GM19438 (cell line): ENCODE results near the gene ASAH2B.

Experiments used
- ATAC-seq: cut with Tn5 transposase; IDR thresholded peaks from one replicate; pipeline ENCODE4 v1.9.1; 2021; ENCODE audit warnings: low read depth; ENCODE audit not compliant: unreplicated experiment

ASAH2B gene

DNA sequence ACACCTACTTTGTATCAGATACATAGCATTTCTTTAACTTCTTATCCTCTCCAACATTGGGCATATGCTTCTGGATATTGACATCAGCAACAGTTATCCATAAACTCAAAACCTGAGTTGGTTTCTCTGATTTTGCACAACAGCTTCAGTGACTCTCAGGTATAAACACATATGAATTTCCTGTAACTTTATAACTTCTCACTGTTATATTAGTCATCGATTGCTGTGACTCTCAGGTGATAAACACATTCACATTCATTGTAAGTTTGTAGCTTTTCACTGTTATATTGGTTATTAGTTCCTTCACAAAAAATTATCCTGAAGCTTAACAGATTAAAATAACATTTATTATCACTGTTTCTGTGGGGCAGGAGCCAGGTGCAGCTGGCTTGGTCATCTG, 57.0 kb downstream of the ASAH2B start:
- no peak for ATAC-seq

DNA sequence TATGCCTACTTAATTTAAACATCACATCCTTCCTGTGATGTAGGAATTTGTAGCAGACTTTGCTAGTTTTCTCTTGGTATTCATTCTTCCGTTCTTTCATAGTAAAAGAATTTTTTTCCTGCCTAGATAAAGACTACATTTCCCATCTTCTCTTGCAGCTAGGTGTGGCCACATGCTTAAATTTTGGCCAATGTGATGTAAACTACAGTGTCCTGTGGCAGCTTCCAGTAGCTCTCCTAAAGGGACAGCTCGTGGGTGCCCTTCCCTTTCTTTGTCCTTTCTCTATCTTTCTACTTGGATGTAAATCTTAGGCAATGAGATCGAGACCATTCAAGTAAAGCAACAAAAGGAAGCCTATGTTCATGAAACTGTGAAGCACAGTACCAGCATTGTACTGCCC, 58.6 kb downstream of the ASAH2B start:
- ATAC-seq = no peak

DNA sequence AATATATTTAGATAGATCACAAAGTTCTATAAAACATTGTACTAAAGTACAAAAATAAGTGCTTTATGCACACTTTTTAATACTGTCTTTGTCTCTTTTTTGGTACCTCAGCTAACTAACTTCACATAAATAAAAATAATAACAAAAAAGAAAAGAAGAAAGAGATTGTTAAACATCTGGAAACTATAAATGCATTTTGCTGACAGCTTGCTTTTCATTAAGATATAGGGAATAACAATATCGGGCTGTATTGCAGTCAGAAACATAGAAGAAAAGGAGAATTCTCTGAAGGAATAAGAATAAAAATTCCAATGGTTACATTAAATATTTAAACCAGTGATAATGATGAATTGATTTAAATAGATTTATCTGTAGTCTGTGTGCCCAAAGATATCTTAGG, 59.9 kb downstream of the ASAH2B start:
- no peak for ATAC-seq

DNA sequence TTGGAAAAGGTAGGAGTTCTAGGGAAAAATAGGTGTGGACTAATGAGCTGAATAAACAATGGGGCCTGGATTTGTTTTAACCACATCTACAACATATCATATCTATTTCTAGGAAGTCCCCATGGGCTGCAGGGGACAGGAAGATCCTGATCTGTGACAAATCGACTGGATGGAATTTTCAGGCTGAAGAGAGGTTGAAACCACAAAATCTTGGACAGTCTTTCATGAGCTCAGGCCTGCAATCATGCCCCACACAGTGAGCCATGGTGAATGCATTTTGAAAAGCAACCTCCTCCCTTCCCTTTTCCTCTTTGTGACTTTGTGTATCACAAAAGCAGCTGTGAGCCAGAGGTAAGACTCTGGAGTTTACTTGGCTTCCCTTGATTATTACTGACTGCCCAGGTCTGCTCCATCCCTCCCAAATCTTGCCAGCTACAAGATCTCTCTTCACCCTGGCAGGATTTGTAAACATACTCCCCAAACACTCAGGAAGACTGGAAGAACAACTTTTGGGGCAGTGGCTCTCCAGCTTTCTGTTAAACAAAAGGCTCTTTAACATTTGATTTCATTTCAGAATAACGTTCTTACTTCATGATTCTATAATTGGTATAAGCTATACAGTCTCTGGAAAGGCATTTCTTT, 66.4 kb downstream of the ASAH2B start:
- ATAC-seq = no peak

DNA sequence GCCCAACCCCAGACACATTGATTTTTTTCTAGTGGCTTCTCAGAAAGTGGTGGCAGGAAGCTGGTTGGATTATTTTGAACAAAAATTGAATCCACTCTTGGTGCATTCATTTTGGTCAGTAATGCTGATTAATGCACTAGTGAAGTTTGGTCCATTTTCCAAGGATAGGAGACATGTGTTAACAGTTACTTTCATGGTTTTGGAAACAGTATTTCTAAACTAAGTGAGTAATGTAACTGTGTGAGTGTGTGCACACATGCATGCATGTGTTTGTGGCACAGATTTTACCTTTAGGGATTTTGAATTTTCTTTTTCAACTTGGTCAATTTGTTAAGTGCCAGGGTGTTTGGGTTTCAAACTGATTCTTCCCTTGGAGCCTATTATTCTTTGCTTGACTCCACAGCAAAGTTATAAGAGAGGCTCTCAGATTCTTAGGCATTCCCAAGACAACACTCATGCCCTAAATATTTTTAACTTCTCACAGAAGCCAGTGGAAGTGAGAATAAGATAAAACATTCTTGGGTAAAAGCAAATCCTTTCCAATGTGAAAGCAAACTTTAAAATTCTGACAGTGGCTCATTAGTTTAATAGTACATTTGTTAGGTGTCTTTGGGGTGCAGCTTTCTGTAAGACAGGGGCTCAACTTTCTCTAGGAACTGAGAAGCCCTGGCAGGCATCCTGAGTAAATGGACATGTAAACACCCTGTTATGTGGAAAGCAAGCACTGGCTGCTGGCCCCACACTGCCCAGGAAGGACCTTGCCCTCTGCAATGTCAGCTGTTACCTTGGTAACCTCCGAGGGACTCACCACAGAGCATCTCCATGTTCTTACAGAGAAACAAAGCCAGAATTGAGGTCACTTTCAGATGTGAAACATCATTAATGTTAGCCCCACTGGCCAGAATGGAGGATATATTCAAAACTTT, 68.4 kb downstream of the ASAH2B start:
- ATAC-seq = no peak
